22Rv1 (cell line): ENCODE data around the gene QPCT.

Source experiments
- CTCF ChIP-seq: fragments of 450-650 bp; IDR thresholded peaks from 2 replicates; pipeline ENCODE4 v1.5.1; 2017; ENCODE audit warnings: mild to moderate bottlenecking
- ZFX ChIP-seq: fragments of 450-650 bp; IDR thresholded peaks from 2 replicates; pipeline ENCODE4 v1.6.1; 2017; ENCODE audit warnings: antibody characterized with exemption, borderline replicate concordance

GRCh38 chr2:37340637-37341036 lies 3.8 kb upstream of the QPCT start:
- no peak for TF ChIP-seq CTCF
- TF ChIP-seq ZFX = no peak
